Activated B cell treated with CpG ODN at 0.5 μM for 24 hours (primary cell): Measurements from ENCODE around the gene ANKRD62. TPM values are rescaled to one million over a fixed set of nuclear protein-coding genes. Genes with fewer than 3 reads are reported as not detected.

Experiments used
- ATAC-seq: fragments of 200-7000 bp; cut with Tn5 transposase; one replicate; pipeline ENCODE4 v1.10.0; 2021; ENCODE audit warnings: low read depth, mild to moderate bottlenecking, moderate library complexity
- CTCF ChIA-PET: fragments of 350-600 bp; sonication (Branson Sonifier 250); formaldehyde crosslinking; loops from one replicate; lab custom pipeline; 2021; ENCODE audit warnings: antibody characterized with exemption; lab: Charles Lee
- POLR2A ChIA-PET: fragments of 350-600 bp; sonication (Branson Sonifier 250); formaldehyde crosslinking; loops from one replicate; lab custom pipeline; 2021; ENCODE audit warnings: antibody characterized with exemption; lab: Charles Lee
- DNase-seq: peaks from one replicate; pipeline ENCODE4 v3.0.0; 2022
- H3K27ac Mint-ChIP-seq: one replicate; pipeline ENCODE4 v1.8.0; 2020; ENCODE audit warnings: mixed read lengths
- H3K27me3 Mint-ChIP-seq: one replicate; pipeline ENCODE4 v1.8.0; 2021; ENCODE audit warnings: mixed read lengths
- H3K36me3 Mint-ChIP-seq: one replicate; pipeline ENCODE4 v1.8.0; 2021; ENCODE audit warnings: low read depth, mixed read lengths
- H3K4me1 Mint-ChIP-seq: one replicate; pipeline ENCODE4 v1.8.0; 2021; ENCODE audit warnings: mixed read lengths
- H3K4me3 Mint-ChIP-seq: one replicate; pipeline ENCODE4 v1.8.0; 2020; ENCODE audit warnings: mild to moderate bottlenecking, mixed read lengths
- H3K9me3 Mint-ChIP-seq: one replicate; pipeline ENCODE4 v1.8.0; 2020; ENCODE audit warnings: mixed read lengths
- intact Hi-C: fragments of 100-400 bp; cut with micrococcal nuclease; formaldehyde crosslinking; loops from one replicate; pipeline ENCODE4 v1.15.1; 2024
- total RNA-seq: library from RNA; stranded (reverse); gene quantifications from 2 replicates; pipeline ENCODE4 v1.2.3, GENCODE V29; 2022
- TF ChIP-seq, protein P1 (sequence below): fragments of 200-600 bp; IDR thresholded peaks from one replicate; pipeline ENCODE4 v1.8.0; 2022; ENCODE audit warnings: antibody characterized with exemption, mild to moderate bottlenecking

Gene ANKRD62
- total RNA-seq, result not detected in 2 replicates

GRCh38 chr18:12093520-12094257 is at the start of gene ANKRD62:
ANKRD62 (plus strand) TSS chr18:12093843; CDS start chr18:12094018, 175 bp downstream.
- Mint-ChIP-seq H3K4me1 (no peaks in the 10 kb centered on the region), H3K36me3 (no peaks in the 10 kb centered on the region), H3K27ac (no peak within 1 kb of the TSS), H3K9me3 (no peaks in the 10 kb centered on the region), H3K4me3 (no peak within 1 kb of the TSS), H3K27me3 (no peaks in the 10 kb centered on the region)
- intact Hi-C loops, result no loop called here
- ATAC-seq (no peak), DNase-seq (no peak)
- TF ChIP-seq, protein P1, sequence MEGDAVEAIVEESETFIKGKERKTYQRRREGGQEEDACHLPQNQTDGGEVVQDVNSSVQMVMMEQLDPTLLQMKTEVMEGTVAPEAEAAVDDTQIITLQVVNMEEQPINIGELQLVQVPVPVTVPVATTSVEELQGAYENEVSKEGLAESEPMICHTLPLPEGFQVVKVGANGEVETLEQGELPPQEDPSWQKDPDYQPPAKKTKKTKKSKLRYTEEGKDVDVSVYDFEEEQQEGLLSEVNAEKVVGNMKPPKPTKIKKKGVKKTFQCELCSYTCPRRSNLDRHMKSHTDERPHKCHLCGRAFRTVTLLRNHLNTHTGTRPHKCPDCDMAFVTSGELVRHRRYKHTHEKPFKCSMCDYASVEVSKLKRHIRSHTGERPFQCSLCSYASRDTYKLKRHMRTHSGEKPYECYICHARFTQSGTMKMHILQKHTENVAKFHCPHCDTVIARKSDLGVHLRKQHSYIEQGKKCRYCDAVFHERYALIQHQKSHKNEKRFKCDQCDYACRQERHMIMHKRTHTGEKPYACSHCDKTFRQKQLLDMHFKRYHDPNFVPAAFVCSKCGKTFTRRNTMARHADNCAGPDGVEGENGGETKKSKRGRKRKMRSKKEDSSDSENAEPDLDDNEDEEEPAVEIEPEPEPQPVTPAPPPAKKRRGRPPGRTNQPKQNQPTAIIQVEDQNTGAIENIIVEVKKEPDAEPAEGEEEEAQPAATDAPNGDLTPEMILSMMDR, result no peak
- ChIA-PET CTCF (no interaction called here), POLR2A (no interaction called here)

DNA sequence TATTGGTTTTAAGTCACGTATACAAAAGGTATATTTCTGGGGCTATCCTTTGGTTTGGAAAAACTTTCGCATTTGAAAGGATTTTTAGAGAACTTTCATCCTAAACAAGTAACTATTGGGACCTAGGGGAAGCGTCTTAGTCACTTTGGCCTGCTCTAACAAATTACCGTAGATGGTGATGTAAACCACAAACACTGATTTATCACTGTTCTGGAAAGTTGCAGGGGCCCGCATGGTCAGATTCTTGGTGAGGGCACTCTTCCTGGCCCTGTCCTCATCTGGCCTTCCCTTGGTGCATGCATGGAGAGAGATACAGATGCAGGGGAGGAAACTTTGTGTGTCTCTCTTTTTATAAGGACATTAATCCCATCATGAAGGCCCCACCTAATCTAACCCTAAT is 49.1 kb upstream of the ANKRD62 start:
- DNase-seq, result no peak
- ATAC-seq, result no peak
- Mint-ChIP-seq H3K4me1 (peaks cover 15% of the 10 kb centered on the region), H3K9me3 (no peaks in the 10 kb centered on the region), H3K27me3 (peaks cover 7% of the 10 kb centered on the region), H3K36me3 (no peaks in the 10 kb centered on the region), H3K27ac (no peak overlapping the region), H3K4me3 (no peak overlapping the region)
- TF ChIP-seq, protein P1, result no peak
- ChIA-PET CTCF (no interaction called here), POLR2A (no interaction called here)
- intact Hi-C loops, result no loop called here

GRCh38 chr18:12046046-12046750 is 47.4 kb upstream of the ANKRD62 start:
- H3K36me3 Mint-ChIP-seq, result no peaks in the 10 kb centered on the region
- H3K9me3 Mint-ChIP-seq, result no peaks in the 10 kb centered on the region
- H3K4me3 Mint-ChIP-seq, result no peak overlapping the region
- ChIA-PET POLR2A (no interaction called here), CTCF (no interaction called here)
- no peak overlapping the region for H3K27ac Mint-ChIP-seq
- peaks cover 5% of the 10 kb centered on the region for H3K27me3 Mint-ChIP-seq
- no peak for DNase-seq
- TF ChIP-seq, protein P1, result no peak
- intact Hi-C loops, result no loop called here
- peaks cover 31% of the 10 kb centered on the region for H3K4me1 Mint-ChIP-seq
- ATAC-seq, result no peak

DNA sequence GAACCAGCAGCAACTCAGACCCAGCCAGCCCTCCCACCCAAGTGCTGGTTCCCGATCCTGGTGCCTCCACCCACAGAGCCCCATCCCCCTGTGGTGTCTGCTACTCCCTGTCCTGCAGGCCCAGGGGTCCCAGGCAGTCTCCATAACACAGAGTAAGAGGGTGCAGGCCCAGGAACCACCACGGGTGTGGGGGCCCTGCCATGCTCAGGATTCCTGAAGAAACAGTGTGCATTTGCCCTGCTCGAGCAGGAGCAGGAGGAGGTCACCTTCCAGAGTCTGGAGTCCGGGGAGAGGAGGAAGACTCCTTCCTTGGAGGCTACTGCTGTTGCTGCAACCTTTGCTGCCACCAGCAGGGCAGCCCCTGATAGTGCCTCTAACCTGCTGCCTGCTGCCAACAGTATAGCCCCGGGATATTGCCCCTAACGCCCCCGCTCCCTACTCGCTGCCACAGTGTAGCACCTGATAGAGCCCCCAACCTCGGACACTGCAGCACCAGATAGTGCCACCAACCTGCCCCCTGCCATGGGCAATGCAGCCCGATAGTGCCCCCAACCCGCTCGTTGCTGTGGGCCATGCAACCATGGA is 46.8 kb upstream of the ANKRD62 start:
- CTCF ChIA-PET, result no interaction called here
- intact Hi-C loops, result no loop called here
- peaks cover 37% of the 10 kb centered on the region for H3K4me1 Mint-ChIP-seq
- DNase-seq (no peak), ATAC-seq (no peak)
- H3K9me3 Mint-ChIP-seq, result no peaks in the 10 kb centered on the region
- POLR2A ChIA-PET, result no interaction called here
- no peaks in the 10 kb centered on the region for H3K36me3 Mint-ChIP-seq
- H3K27me3 Mint-ChIP-seq, result no peaks in the 10 kb centered on the region
- H3K27ac Mint-ChIP-seq, result peak overlapping the region; percentile 35
- no peak overlapping the region for H3K4me3 Mint-ChIP-seq
- TF ChIP-seq, protein P1, result no peak
